GM18868 (cell line): Measurements from ENCODE around the gene NPR2.

Experiments used
- ATAC-seq: cut with Tn5 transposase; IDR thresholded peaks from one replicate; pipeline ENCODE4 v1.9.1; 2021; ENCODE audit warnings: mild to moderate bottlenecking, moderate library complexity; ENCODE audit not compliant: unreplicated experiment

NPR2 gene

DNA sequence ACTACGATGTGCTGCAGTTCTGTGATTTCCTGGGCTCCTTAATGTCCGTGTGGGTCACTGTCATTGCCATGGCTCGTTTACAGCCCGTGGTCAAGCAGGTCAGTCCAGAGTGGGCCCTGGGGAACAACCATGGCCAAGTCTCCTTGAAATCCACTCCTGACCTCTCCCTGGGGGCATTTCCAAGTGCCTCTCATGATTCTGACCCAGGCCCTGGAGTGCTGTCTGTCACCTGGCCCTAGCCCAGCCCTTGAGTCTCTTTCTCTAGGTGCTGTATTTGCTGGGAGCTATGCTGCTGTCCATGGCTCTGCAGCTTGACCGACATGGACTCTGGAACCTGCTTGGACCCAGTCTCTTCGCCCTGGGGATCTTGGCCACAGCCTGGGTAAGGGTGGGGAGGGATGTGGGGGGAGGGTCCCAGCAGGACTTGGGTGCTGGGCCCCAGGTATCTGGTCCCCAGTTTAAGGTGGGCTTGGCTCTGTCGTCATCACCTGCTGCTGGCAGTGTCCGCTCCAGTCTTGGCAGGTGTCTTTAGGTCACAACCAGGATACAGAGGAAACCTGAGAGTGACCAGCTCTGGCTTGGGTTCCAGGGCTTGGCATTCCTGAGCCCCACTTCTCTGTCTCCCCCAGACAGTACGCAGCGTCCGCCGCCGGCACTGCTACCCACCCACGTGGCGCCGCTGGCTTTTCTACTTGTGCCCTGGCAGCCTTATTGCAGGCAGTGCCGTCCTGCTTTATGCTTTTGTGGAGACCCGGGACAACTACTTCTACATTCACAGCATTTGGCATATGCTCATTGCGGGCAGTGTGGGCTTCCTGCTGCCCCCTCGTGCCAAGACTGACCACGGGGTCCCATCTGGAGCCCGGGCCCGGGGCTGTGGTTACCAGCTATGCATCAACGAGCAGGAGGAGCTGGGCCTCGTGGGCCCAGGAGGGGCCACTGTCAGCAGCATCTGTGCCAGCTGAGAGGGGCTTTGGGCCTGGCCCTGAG is 61.8 kb downstream of the NPR2 start:
- ATAC-seq: no peak

GRCh38 chr9:35854091-35854762 is 62.8 kb downstream of the NPR2 start:
- no peak for ATAC-seq

DNA sequence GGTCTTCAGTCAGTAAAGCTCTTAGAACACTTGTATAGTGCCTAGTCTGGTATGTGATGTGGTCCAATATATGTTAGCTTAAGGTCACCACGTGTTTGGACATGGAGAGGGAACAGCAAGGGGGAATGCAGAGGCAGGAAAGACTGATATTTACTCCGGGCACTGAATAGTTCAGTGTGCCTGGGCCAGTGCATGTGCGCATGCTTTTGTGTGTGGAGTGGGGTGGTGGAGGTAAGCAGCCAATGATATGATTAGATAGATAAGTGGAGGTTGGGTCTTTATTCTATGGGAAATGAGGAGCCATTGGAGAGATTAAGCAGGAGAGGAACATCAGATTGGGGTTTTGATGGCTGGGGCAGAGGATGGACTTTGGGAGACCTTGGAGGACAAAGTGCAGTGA is 64.8 kb downstream of the NPR2 start:
- ATAC-seq: no peak

DNA sequence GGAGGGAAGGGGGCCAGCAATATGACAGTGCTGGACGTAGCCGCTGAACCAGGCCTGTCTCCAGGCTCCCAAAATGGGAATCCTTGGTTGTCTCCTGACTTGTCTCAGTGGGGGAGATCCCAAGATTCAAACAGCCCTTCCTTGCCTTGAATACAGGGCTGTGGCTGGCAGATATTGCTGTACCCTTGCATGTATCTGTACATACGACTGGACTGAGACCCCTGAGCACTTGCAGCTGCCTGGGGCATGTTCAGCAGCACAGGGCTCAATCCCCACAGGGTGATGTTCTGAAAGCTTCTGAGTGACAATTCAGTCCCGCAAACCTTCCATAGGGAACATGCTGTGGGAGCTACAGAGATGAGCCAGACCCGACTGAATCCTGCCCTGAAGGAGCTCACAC is 65.5 kb downstream of the NPR2 start:
- no peak for ATAC-seq

DNA sequence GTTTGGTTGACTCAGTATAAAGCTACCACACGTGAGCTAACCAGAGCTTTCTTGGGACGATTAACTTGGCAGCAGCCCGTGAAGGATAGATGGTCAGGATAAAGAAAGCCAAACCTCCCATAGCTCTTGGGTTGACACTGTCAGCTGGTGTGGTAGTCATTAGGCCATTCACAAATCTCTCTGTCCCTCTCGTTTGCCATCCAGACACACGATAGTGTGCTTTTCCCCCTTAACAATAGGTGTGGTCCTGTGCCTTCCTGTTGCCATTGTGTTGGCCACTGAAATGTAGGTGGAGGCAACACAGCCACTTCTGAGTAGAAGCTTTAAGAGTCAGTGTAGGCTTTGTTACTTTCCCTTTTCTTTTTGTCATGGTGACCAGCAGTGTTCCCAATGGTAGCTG is 67.1 kb downstream of the NPR2 start:
- no peak for ATAC-seq
